Measurements from ENCODE around the gene COX20.
A peak's percentile ranks its signal among the peaks of the same experiment; 100 is the strongest.
"Not testable (repeated sequence)": the region's sequence is repeated elsewhere in the genome, so short reads cannot be mapped to it uniquely, and the experiment has no call there.

Gene COX20

GRCh38 chr1:244835276-244836134 lies at the start of gene COX20:
Gene COX20 (plus strand): TSS chr1:244835658. CDS start chr1:244835715, 57 bp downstream.
- no peak for FAIRE-seq

- FAIRE-seq = no peak
Observed at GRCh38 chr1:244788493-244789275, 46.8 kb upstream of the COX20 start.

GRCh38 chr1:244789276-244789580 lies 46.2 kb upstream of the COX20 start:
- FAIRE-seq = no peak

GRCh38 chr1:244789731-244790130 lies 45.7 kb upstream of the COX20 start:
- no peak for FAIRE-seq

- FAIRE-seq = no peak
Observed at GRCh38 chr1:244791061-244791460, 44.4 kb upstream of the COX20 start.

GRCh38 chr1:244792188-244792850 lies 43.1 kb upstream of the COX20 start:
- no peak for FAIRE-seq

GRCh38 chr1:244794071-244794470 lies 41.4 kb upstream of the COX20 start:
- no peak for FAIRE-seq

GRCh38 chr1:244794516-244794915 lies 40.9 kb upstream of the COX20 start:
- FAIRE-seq = not testable (repeated sequence)

GRCh38 chr1:244796719-244797406 lies 38.6 kb upstream of the COX20 start:
- FAIRE-seq = peak; percentile 79

- no peak for FAIRE-seq
Observed at GRCh38 chr1:244800821-244801220, 34.6 kb upstream of the COX20 start.

GRCh38 chr1:244801246-244801645 lies 34.2 kb upstream of the COX20 start:
- no peak for FAIRE-seq

GRCh38 chr1:244802041-244802440 lies 33.4 kb upstream of the COX20 start:
- no peak for FAIRE-seq

GRCh38 chr1:244802556-244803239 lies 32.8 kb upstream of the COX20 start:
- FAIRE-seq = no peak

GRCh38 chr1:244804841-244805240 lies 30.6 kb upstream of the COX20 start:
- FAIRE-seq = no peak

- no peak for FAIRE-seq
Observed at GRCh38 chr1:244807138-244807537, 28.3 kb upstream of the COX20 start.

GRCh38 chr1:244810221-244810620 lies 25.2 kb upstream of the COX20 start:
- FAIRE-seq = no peak

GRCh38 chr1:244813327-244813726 lies 22.1 kb upstream of the COX20 start:
- FAIRE-seq = no peak

- FAIRE-seq = no peak
Observed at GRCh38 chr1:244815600-244816099, 19.8 kb upstream of the COX20 start.

- FAIRE-seq = no peak
Observed at GRCh38 chr1:244817415-244817894, 18.0 kb upstream of the COX20 start.

GRCh38 chr1:244820131-244820530 lies 15.3 kb upstream of the COX20 start:
- FAIRE-seq = no peak

- FAIRE-seq = no peak
Observed at GRCh38 chr1:244821134-244821533, 14.3 kb upstream of the COX20 start.

GRCh38 chr1:244822878-244823277 lies 12.6 kb upstream of the COX20 start:
- FAIRE-seq = no peak
